Glomerular endothelial cell (primary cell): ENCODE data around the gene VCAN. TPM values are rescaled to one million over a fixed set of nuclear protein-coding genes. Genes with fewer than 3 reads are reported as not detected.

Experiments
- DNase-seq: peaks from one replicate; pipeline ENCODE4 v3.0.0-alpha.2; 2011; ENCODE audit warnings: low read depth, low spot score; ENCODE audit errors: extremely low read depth
- total RNA-seq: library from RNA; depleted of rRNA; stranded (reverse); fragments of >200 nt; gene quantifications from 2 replicates; pipeline ENCODE4 v1.2.3, GENCODE V29; 2015

VCAN gene
- total RNA-seq, 1 donor from 2014 or later = 70.5 TPM

GRCh38 chr5:83467371-83468035 is 4.0 kb upstream of the VCAN start:
- DNase-seq = no peak

GRCh38 chr5:83469075-83469474 is 2.5 kb upstream of the VCAN start:
- no peak for DNase-seq

- no peak for DNase-seq
Measured at GRCh38 chr5:83470526-83471404, 779 bp upstream of the VCAN start.

GRCh38 chr5:83472213-83472507 is 616 bp downstream of the VCAN start:
- no peak for DNase-seq

GRCh38 chr5:83472508-83473345 is 1.2 kb downstream of the VCAN start:
- no peak for DNase-seq

GRCh38 chr5:83473346-83474160 is 2.0 kb downstream of the VCAN start:
- peak; percentile 45 for DNase-seq

- DNase-seq = no peak
Measured at GRCh38 chr5:83474161-83474796, 2.7 kb downstream of the VCAN start.

GRCh38 chr5:83474991-83475390 is 3.4 kb downstream of the VCAN start:
- no peak for DNase-seq

GRCh38 chr5:83475391-83475863 is 3.9 kb downstream of the VCAN start:
- DNase-seq = no peak

- no peak for DNase-seq
Measured at GRCh38 chr5:83475935-83476814, 4.6 kb downstream of the VCAN start.

- no peak for DNase-seq
Measured at GRCh38 chr5:83482961-83483360, 11.4 kb downstream of the VCAN start.

- no peak for DNase-seq
Measured at GRCh38 chr5:83484294-83484693, 12.8 kb downstream of the VCAN start.

- DNase-seq = no peak
Measured at GRCh38 chr5:83485842-83486241, 14.3 kb downstream of the VCAN start.

GRCh38 chr5:83487155-83487554 is 15.6 kb downstream of the VCAN start:
- DNase-seq = no peak

- DNase-seq = no peak
Measured at GRCh38 chr5:83488271-83488670, 16.7 kb downstream of the VCAN start.

GRCh38 chr5:83488821-83489220 is 17.3 kb downstream of the VCAN start:
- DNase-seq = no peak

- DNase-seq = no peak
Measured at GRCh38 chr5:83490203-83490602, 18.7 kb downstream of the VCAN start.

GRCh38 chr5:83492331-83492730 is 20.8 kb downstream of the VCAN start:
- DNase-seq = no peak

- no peak for DNase-seq
Measured at GRCh38 chr5:83493644-83494043, 22.1 kb downstream of the VCAN start.
